Heart left ventricle (tissue), 16 donors: ENCODE results near the gene NTN4. TPM values are rescaled to one million over a fixed set of nuclear protein-coding genes. Genes with fewer than 3 reads are reported as not detected.
A peak's percentile ranks its signal among the peaks of the same experiment; 100 is the strongest.
"Not testable (repeated sequence)": the region's sequence is repeated elsewhere in the genome, so short reads cannot be mapped to it uniquely, and the experiment has no call there.

Source experiments
- ATAC-seq, 4 donors: fragments of 200-7000 bp; cut with Tn5 transposase; one replicate each; pipeline ENCODE4 v1.9.1; 2020 to 2022; ENCODE audit warnings: moderate library complexity in 4 of 4, mild to moderate bottlenecking in 3 of 4, moderate number of reproducible peaks in 1 of 4
- DNase-seq, 5 donors: peaks; one replicate each; pipeline ENCODE4 v3.0.0-alpha.2; 2020
- H3K27ac ChIP-seq, 12 donors: fragments of 200-600 bp; sonication (generic) in 4 of 12; one replicate each; pipeline versions ENCODE4 v1.5.0 to v1.8.0; 2016 to 2022; ENCODE audit warnings: mild to moderate bottlenecking in 2 of 12
- H3K27me3 ChIP-seq, 9 donors: fragments of 200-600 bp; sonication (generic) in 2 of 9; one replicate each; pipeline versions ENCODE4 v1.5.1 to v1.8.0; 2016 to 2022; ENCODE audit warnings: mild to moderate bottlenecking in 3 of 9
- H3K36me3 ChIP-seq, 9 donors: fragments of 200-600 bp; sonication (generic) in 2 of 9; one replicate each; pipeline versions ENCODE4 v1.5.0 to v1.8.0; 2018 to 2022; ENCODE audit warnings: mild to moderate bottlenecking in 2 of 9
- H3K4me1 ChIP-seq, 12 donors: fragments of 200-600 bp; sonication (generic) in 4 of 12; one replicate each; pipeline versions ENCODE4 v1.5.0 to v1.8.0; 2016 to 2022; ENCODE audit warnings: mild to moderate bottlenecking in 3 of 12
- H3K4me3 ChIP-seq, 12 donors: fragments of 200-600 bp; sonication (generic) in 4 of 12; one replicate each; pipeline versions ENCODE4 v1.5.0 to v1.8.0; 2017 to 2022; ENCODE audit warnings: mild to moderate bottlenecking in 9 of 12, moderate library complexity in 4 of 12
- H3K9me3 ChIP-seq, 12 donors: fragments of 200-600 bp; sonication (generic) in 4 of 12; one replicate each; pipeline versions ENCODE4 v1.5.0 to v1.8.0; 2016 to 2022; ENCODE audit warnings: mild to moderate bottlenecking in 1 of 12
- CTCF ChIP-seq, 12 donors: fragments of 200-600 bp; sonication (generic) in 4 of 12; IDR thresholded peaks; one replicate each; pipeline versions ENCODE4 v1.5.0 to v1.8.0; 2018 to 2022; ENCODE audit warnings: antibody characterized with exemption in 12 of 12, mild to moderate bottlenecking in 5 of 12
- POLR2A ChIP-seq, 2 donors: fragments of 450-650 bp; IDR thresholded peaks; one replicate each; pipeline ENCODE4 v1.6.1; 2017; ENCODE audit warnings: antibody characterized with exemption in 2 of 2, mild to moderate bottlenecking in 2 of 2, moderate library complexity in 2 of 2
- WGBS, 4 donors: extraction: QIAGEN DNeasy Blood & Tissue Kit in 2 of 4; methylation state at CpG; one replicate each; pipeline versions ENCODE4 v1.1.5 to v1.1.7; 2013 to 2018; 5-methylcytosine and 5-hydroxymethylcytosine counted together
- intact Hi-C, 10 donors: fragments of 100-400 bp; cut with DNase I; formaldehyde crosslinking; loops; one replicate each; pipeline versions ENCODE4 v1.11.1 to v1.14.2; 2022
- polyA plus RNA-seq, 2 donors: library from polyadenylated mRNA; stranded (reverse); fragments of 200-250 nt; gene quantifications; one replicate each; pipeline ENCODE4 v1.2.3, GENCODE V29; 2013
- total RNA-seq, 9 donors: library from RNA; depleted of rRNA in 2 of 9; stranded (reverse); fragments of >200 nt in 2 of 9; fragmentation: NEBNext Ultra II Directional in 3 of 9; extraction: Animal tissue kit (Norgen Biotek cat#: 25700) in 3 of 9; gene quantifications; one replicate each; pipeline versions ENCODE4 v1.1.0 to v1.2.4, GENCODE V29; 2016 to 2023
- donor health status: ischemic (EF 13 %, LVEDD 7.1; RV severe dilation, severe dysfunction).
- donor health status: healthy with polysubstance abuse.
- donor health status: DM: no; HTN: yes; CAD: no.
- donor health status: DM: no; HTN: no; CAD: no.
- donor health status: ischemic (EF 25% LVEDD 6.9; RV normal size, moderate dysfunction).
- donor health status: ischemic (EF 25% LVEDD 5.7; RV mildly dilated, moderate dysfunction).
- donor health status: healthy.
- donor health status: DM: yes; HTN: yes; CAD: no.
- donor health status: ischemic (EF 35%, LVEDD 5.7; RV mildly dilated, moderate dysfunction).
- donor health status: nonischemic (EF 11% LVEDD 7.7; RV severe dilation, severe dysfunction).
- donor health status: DM: yes; HTN: yes; CAD: no.
- donor health status: PGD.
- donor health status: ischemic (EF 29% LVEDD 5.4; RV normal size, mild dysfunction).
- donor health status: nonischemic (EF 23%, LVEDD 6.1; RV moderate dilation, normal function).

The NTN4 gene
- total and polyA plus RNA-seq, 11 donors: 23.9 to 116 (median 68.0) TPM

GRCh38 chr12:95759718-95760117 lies 30.8 kb downstream of the NTN4 start:
- 2 to 45% (median 22%) methylated on average over 1 of the region's 1 CpG for WGBS, 4 donors
- TF ChIP-seq POLR2A (IDR thresholded peaks at IDR 0.05): no peak
- TF ChIP-seq CTCF (IDR thresholded peaks at IDR 0.05): no peak
- Histone ChIP-seq H3K27me3 (no peaks in the 10 kb centered on the region), H3K9me3 (peaks cover 0 to 21% (median 2%) of the 10 kb centered on the region in 12 donors), H3K4me1 (peaks cover 2 to 55% (median 36%) of the 10 kb centered on the region in 12 donors), H3K27ac (peak overlapping the region in 1 of 12 donors; percentile 18), H3K4me3 (no peak overlapping the region), H3K36me3 (peaks cover 0 to 9% (median 0%) of the 10 kb centered on the region in 9 donors)
- DNase-seq (no peak), ATAC-seq (no peak)
- intact Hi-C loops: no loop called here

GRCh38 chr12:95759039-95759438 lies 31.5 kb downstream of the NTN4 start:
- no peak for TF ChIP-seq CTCF (IDR thresholded peaks at IDR 0.05)
- no peaks in the 10 kb centered on the region for H3K27me3 ChIP-seq
- no peak overlapping the region for H3K4me3 ChIP-seq
- intact Hi-C loops: no loop called here
- H3K9me3 ChIP-seq: peaks cover 0 to 21% (median 2%) of the 10 kb centered on the region in 12 donors
- no peak for ATAC-seq
- WGBS, 4 donors: 96 to 97% (median 97%) methylated on average over 3 of the region's 3 CpGs
- no peak overlapping the region for H3K27ac ChIP-seq
- H3K4me1 ChIP-seq: peaks cover 2 to 49% (median 31%) of the 10 kb centered on the region in 12 donors
- H3K36me3 ChIP-seq: peaks cover 0 to 9% (median 0%) of the 10 kb centered on the region in 9 donors
- DNase-seq: no peak

- ATAC-seq (peak in 3 of 4 donors; percentile 28 to 36 (median 30)), DNase-seq (no peak)
- H3K27me3 ChIP-seq: no peaks in the 10 kb centered on the region
- TF ChIP-seq POLR2A (IDR thresholded peaks at IDR 0.05): no peak
- TF ChIP-seq CTCF (IDR thresholded peaks at IDR 0.05): no peak
- H3K36me3 ChIP-seq: peaks cover 0 to 9% (median 0%) of the 10 kb centered on the region in 9 donors
- peak overlapping the region in 6 of 12 donors; percentile 24 to 48 (median 38) for H3K4me3 ChIP-seq
- WGBS, 4 donors: 75 to 81% (median 77%) methylated on average over 5 of the region's 5 CpGs
- peaks cover 0 to 21% (median 2%) of the 10 kb centered on the region in 12 donors for H3K9me3 ChIP-seq
- intact Hi-C loops: no loop called here
- H3K27ac ChIP-seq: peak overlapping the region in 11 of 12 donors; percentile 47 to 82 (median 69)
- peaks cover 0 to 29% (median 15%) of the 10 kb centered on the region in 12 donors for H3K4me1 ChIP-seq
Observed at GRCh38 chr12:95756362-95756761, 34.2 kb downstream of the NTN4 start.

- H3K27ac ChIP-seq: peak overlapping the region; percentile 47 to 82 (median 68)
- no peaks in the 10 kb centered on the region for H3K27me3 ChIP-seq
- intact Hi-C loops: loop anchor here in 1 of 10 donors (1.0 kb wide), 1 partner anchor 18 kb away; no protein-coding TSS in a partner anchor
- ATAC-seq (peak; percentile 89 to 98 (median 96)), DNase-seq (peak in 4 of 5 donors; percentile 39 to 47 (median 42))
- peaks cover 0 to 9% (median 0%) of the 10 kb centered on the region in 9 donors for H3K36me3 ChIP-seq
- peaks cover 0 to 21% (median 2%) of the 10 kb centered on the region in 12 donors for H3K9me3 ChIP-seq
- WGBS, 4 donors: 23 to 38% (median 33%) methylated on average over 6 of the region's 6 CpGs
- peaks cover 0 to 29% (median 15%) of the 10 kb centered on the region in 12 donors for H3K4me1 ChIP-seq
- no peak for TF ChIP-seq POLR2A (IDR thresholded peaks at IDR 0.05)
- peak in 1 of 12 donors; percentile 14 for TF ChIP-seq CTCF (IDR thresholded peaks at IDR 0.05)
- H3K4me3 ChIP-seq: peak overlapping the region in 10 of 12 donors; percentile 12 to 48 (median 32)
Observed at GRCh38 chr12:95755261-95755865, 35.2 kb downstream of the NTN4 start.

GRCh38 chr12:95746062-95746461 lies 44.5 kb downstream of the NTN4 start:
- DNase-seq, intact Hi-C loops, ATAC-seq, H3K27ac ChIP-seq, H3K27me3 ChIP-seq, H3K4me3 ChIP-seq: not testable (repeated sequence)
- peaks cover 0 to 14% (median 5%) of the 10 kb centered on the region in 12 donors for H3K4me1 ChIP-seq
- 62 to 77% (median 76%) methylated on average over 8 of the region's 8 CpGs for WGBS, 4 donors
- H3K9me3 ChIP-seq: peaks cover 0 to 17% (median 9%) of the 10 kb centered on the region in 12 donors
- peaks cover 0 to 25% (median 3%) of the 10 kb centered on the region in 9 donors for H3K36me3 ChIP-seq
